CD14-positive monocyte (primary cell): ENCODE results near the gene TMEFF2. TPM values are rescaled to one million over a fixed set of nuclear protein-coding genes. Genes with fewer than 3 reads are reported as not detected.

ENCODE experiments used
- DNase-seq, 3 donors: peaks; one replicate each; pipeline ENCODE4 v3.0.0-alpha.2; 2011 to 2022
- H2AFZ ChIP-seq: 2 replicates; pipeline ENCODE4 v1.6.0; 2012; ENCODE audit warnings: mild to moderate bottlenecking, low read depth, low read length, inconsistent platforms; ENCODE audit not compliant: insufficient read depth, poor library complexity, severe bottlenecking
- H3K27ac ChIP-seq, 2 donors: 1 replicate in 1 of 2; 2 replicates in 1 of 2; pipeline ENCODE4 v1.5.1; 2012 to 2013; ENCODE audit warnings: low read length in 2 of 2, control low read depth in 1 of 2, inconsistent platforms in 1 of 2, low read depth in 1 of 2, mild to moderate bottlenecking in 1 of 2
- H3K27me3 ChIP-seq, 2 donors: one replicate each; pipeline versions ENCODE4 v1.6.0 to v1.6.1; 2011 to 2013; ENCODE audit warnings: low read length in 2 of 2; ENCODE audit not compliant: control insufficient read depth in 2 of 2, insufficient read depth in 2 of 2
- H3K36me3 ChIP-seq, 2 donors: replicated peaks in 1 of 2; 1 replicate in 1 of 2; 2 replicates in 1 of 2; pipeline versions ENCODE4 v1.5.1 to v1.6.1; 2012 to 2013; ENCODE audit warnings: low read length in 2 of 2, control low read depth in 1 of 2, inconsistent platforms in 1 of 2, mild to moderate bottlenecking in 1 of 2; ENCODE audit not compliant: insufficient read depth in 2 of 2, control insufficient read depth in 1 of 2
- H3K4me1 ChIP-seq, 2 donors: 1 replicate in 1 of 2; 2 replicates in 1 of 2; pipeline versions ENCODE4 v1.5.1 to v1.6.1; 2012 to 2013; ENCODE audit warnings: low read length in 2 of 2, control low read depth in 1 of 2, inconsistent platforms in 1 of 2, mild to moderate bottlenecking in 1 of 2, moderate library complexity in 1 of 2; ENCODE audit not compliant: insufficient read depth in 2 of 2, control insufficient read depth in 1 of 2
- H3K4me2 ChIP-seq: replicated peaks from 2 replicates; pipeline ENCODE3; 2012; ENCODE audit warnings: low read length, moderate library complexity, mild to moderate bottlenecking; ENCODE audit not compliant: poor library complexity, severe bottlenecking; ENCODE audit errors: extremely low read depth
- H3K4me3 ChIP-seq, 3 experiments: fragments of 200-600 bp in 1 of 3; sonication (generic) in 1 of 3; replicated peaks in 1 of 3; 1 replicate in 2 of 3; 2 replicates in 1 of 3; pipeline ENCODE4 v1.5.1; 2011 to 2013; ENCODE audit warnings: low read length in 3 of 3, mild to moderate bottlenecking in 3 of 3, control low read depth in 2 of 3, low read depth in 2 of 3, inconsistent platforms in 1 of 3, moderate library complexity in 1 of 3
- H3K79me2 ChIP-seq: 2 replicates; pipeline ENCODE4 v1.6.0; 2012; ENCODE audit warnings: mild to moderate bottlenecking, control low read depth, inconsistent platforms, low read length, moderate library complexity; ENCODE audit not compliant: insufficient read depth
- H3K9ac ChIP-seq: 2 replicates; pipeline ENCODE4 v1.6.0; 2017; ENCODE audit warnings: low read length, mild to moderate bottlenecking; ENCODE audit not compliant: insufficient read depth, poor library complexity, severe bottlenecking
- H3K9me3 ChIP-seq, 2 donors: replicated peaks in 1 of 2; 1 replicate in 1 of 2; 2 replicates in 1 of 2; pipeline versions ENCODE4 v1.5.1 to v1.6.1; 2012 to 2013; ENCODE audit warnings: low read length in 2 of 2, control low read depth in 1 of 2; ENCODE audit not compliant: control insufficient read depth in 1 of 2, insufficient read depth in 1 of 2
- H4K20me1 ChIP-seq: 2 replicates; pipeline ENCODE4 v1.6.0; 2012; ENCODE audit warnings: mild to moderate bottlenecking, low read length, control low read depth, moderate library complexity; ENCODE audit not compliant: insufficient read depth
- H3K27ac Mint-ChIP-seq, 7 donors: one replicate each; pipeline ENCODE4 v1.8.0; 2020; ENCODE audit warnings: mild to moderate bottlenecking in 7 of 7, mixed read lengths in 7 of 7, moderate library complexity in 6 of 7, inconsistent platforms in 2 of 7
- H3K27me3 Mint-ChIP-seq, 3 donors: one replicate each; pipeline ENCODE4 v1.8.0; 2021 to 2022; ENCODE audit warnings: low read depth in 3 of 3, mild to moderate bottlenecking in 3 of 3, mixed read lengths in 3 of 3, moderate library complexity in 3 of 3, inconsistent platforms in 1 of 3
- H3K36me3 Mint-ChIP-seq, 2 donors: one replicate each; pipeline ENCODE4 v1.8.0; 2020; ENCODE audit warnings: mixed read lengths in 2 of 2, inconsistent platforms in 1 of 2, mild to moderate bottlenecking in 1 of 2
- H3K4me1 Mint-ChIP-seq: one replicate; pipeline ENCODE4 v1.8.0; 2020; ENCODE audit warnings: mild to moderate bottlenecking, mixed read lengths
- H3K4me3 Mint-ChIP-seq, 2 donors: one replicate each; pipeline ENCODE4 v1.8.0; 2020; ENCODE audit warnings: mild to moderate bottlenecking in 2 of 2, mixed read lengths in 2 of 2, moderate library complexity in 1 of 2
- H3K9me3 Mint-ChIP-seq, 7 donors: one replicate each; pipeline ENCODE4 v1.8.0; 2020 to 2022; ENCODE audit warnings: mixed read lengths in 7 of 7, mild to moderate bottlenecking in 6 of 7, moderate library complexity in 6 of 7, inconsistent platforms in 2 of 7
- WGBS: methylation state at CpG from one replicate; pipeline ENCODE4 v1.1.5; 2013; ENCODE audit warnings: missing lambda C conversion rate; ENCODE audit not compliant: insufficient coverage; 5-methylcytosine and 5-hydroxymethylcytosine counted together
- intact Hi-C, 2 donors: fragments of 100-400 bp; cut with micrococcal nuclease; formaldehyde crosslinking; loops; one replicate each; pipeline versions ENCODE4 v1.15.0 to v1.15.1; 2023
- polyA plus RNA-seq, 3 donors: library from polyadenylated mRNA; depleted of rRNA in 1 of 3; unstranded in 2 of 3; stranded (reverse) in 1 of 3; fragments of 300-500 nt in 2 of 3; fragments of >200 nt in 1 of 3; fragmentation: Illumina TruSeq in 2 of 3; gene quantifications; 1 replicate in 2 of 3; 2 replicates in 1 of 3; pipeline ENCODE4 v1.2.3, GENCODE V29; 2012 to 2021
- TF ChIP-seq, protein P1 (sequence below): fragments of 200-600 bp; IDR thresholded peaks from one replicate; pipeline ENCODE4 v1.8.0; 2022; ENCODE audit warnings: antibody characterized with exemption, mild to moderate bottlenecking

Gene TMEFF2
- polyA plus RNA-seq, 3 donors, result not detected

DNA sequence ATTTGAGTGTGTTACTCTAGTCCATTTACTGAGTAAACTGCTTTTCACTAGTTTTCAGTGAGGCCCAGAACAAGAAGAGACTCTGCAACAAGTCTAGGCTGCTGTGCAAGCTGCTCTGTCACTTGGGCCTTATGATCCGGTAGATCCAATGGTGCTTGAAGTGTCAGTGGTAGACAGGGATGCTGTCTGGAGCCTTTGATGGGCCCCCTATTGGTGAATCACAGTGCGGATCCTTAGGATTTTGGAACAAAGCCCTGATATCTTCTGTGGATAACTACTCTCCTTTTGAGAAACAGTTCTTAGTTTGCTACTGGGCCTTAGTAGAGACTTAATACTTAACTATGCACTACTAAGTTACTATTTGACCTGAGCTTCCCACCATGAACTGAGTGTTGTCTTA, 150.2 kb downstream of the TMEFF2 start:
- Histone ChIP-seq H3K4me2 (no peak overlapping the region), H4K20me1 (no peaks in the 10 kb centered on the region), H3K9me3 (no peaks in the 10 kb centered on the region), H2AFZ (no peak overlapping the region), H3K4me1 (no peaks in the 10 kb centered on the region), H3K79me2 (no peaks in the 10 kb centered on the region), H3K9ac (no peak overlapping the region), H3K27ac (no peak overlapping the region), H3K27me3 (no peaks in the 10 kb centered on the region), H3K36me3 (no peaks in the 10 kb centered on the region), H3K4me3 (no peak overlapping the region)
- H3K4me3 Mint-ChIP-seq, result no peak overlapping the region
- no peaks in the 10 kb centered on the region for H3K27me3 Mint-ChIP-seq
- TF ChIP-seq, protein P1, sequence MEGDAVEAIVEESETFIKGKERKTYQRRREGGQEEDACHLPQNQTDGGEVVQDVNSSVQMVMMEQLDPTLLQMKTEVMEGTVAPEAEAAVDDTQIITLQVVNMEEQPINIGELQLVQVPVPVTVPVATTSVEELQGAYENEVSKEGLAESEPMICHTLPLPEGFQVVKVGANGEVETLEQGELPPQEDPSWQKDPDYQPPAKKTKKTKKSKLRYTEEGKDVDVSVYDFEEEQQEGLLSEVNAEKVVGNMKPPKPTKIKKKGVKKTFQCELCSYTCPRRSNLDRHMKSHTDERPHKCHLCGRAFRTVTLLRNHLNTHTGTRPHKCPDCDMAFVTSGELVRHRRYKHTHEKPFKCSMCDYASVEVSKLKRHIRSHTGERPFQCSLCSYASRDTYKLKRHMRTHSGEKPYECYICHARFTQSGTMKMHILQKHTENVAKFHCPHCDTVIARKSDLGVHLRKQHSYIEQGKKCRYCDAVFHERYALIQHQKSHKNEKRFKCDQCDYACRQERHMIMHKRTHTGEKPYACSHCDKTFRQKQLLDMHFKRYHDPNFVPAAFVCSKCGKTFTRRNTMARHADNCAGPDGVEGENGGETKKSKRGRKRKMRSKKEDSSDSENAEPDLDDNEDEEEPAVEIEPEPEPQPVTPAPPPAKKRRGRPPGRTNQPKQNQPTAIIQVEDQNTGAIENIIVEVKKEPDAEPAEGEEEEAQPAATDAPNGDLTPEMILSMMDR, result no peak
- H3K36me3 Mint-ChIP-seq, result no peaks in the 10 kb centered on the region
- intact Hi-C loops, result no loop called here
- peaks cover 0 to 5% (median 2%) of the 10 kb centered on the region in 7 donors for H3K9me3 Mint-ChIP-seq
- 93% methylated on average over 2 of the region's 2 CpGs for WGBS
- no peaks in the 10 kb centered on the region for H3K4me1 Mint-ChIP-seq
- no peak overlapping the region for H3K27ac Mint-ChIP-seq
- no peak for DNase-seq

DNA sequence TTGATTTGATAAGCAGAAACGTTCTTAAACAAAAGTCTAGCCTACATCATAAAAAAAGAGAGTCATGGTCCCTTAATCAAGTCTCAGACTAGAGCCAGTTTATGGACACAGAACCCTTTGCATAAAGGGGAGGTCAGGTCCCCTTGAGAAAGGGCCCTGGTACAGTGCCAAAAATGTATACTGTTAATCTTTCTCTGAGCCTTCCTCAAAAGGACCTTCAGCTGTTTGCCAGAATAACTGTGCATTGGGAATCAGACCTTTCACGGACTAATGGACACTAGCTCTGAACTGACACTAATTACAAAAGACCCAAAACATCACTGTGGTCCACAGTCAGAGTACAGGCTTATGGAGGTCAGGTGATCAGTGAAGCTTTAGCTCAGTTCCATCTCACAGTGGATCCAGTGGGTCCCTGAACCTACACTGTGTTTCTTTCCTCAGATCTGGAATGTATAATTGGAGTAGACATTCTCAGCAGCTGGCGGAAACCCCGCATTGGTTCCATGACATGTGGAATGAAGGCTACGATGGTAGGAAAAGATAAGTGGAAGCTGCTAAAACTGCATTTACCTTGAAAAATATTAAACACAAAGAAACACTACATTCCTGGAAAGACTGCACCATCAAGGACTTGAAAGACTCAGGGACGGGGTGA, 151.4 kb downstream of the TMEFF2 start:
- Histone ChIP-seq H3K27ac (no peak overlapping the region), H3K36me3 (no peaks in the 10 kb centered on the region), H3K9me3 (no peaks in the 10 kb centered on the region), H3K4me1 (no peaks in the 10 kb centered on the region), H3K4me2 (no peak overlapping the region), H4K20me1 (no peaks in the 10 kb centered on the region), H3K27me3 (no peaks in the 10 kb centered on the region), H3K79me2 (no peaks in the 10 kb centered on the region), H2AFZ (no peak overlapping the region), H3K4me3 (no peak overlapping the region), H3K9ac (no peak overlapping the region)
- Mint-ChIP-seq H3K27me3 (no peaks in the 10 kb centered on the region), H3K27ac (no peak overlapping the region), H3K9me3 (peaks cover 0 to 5% (median 2%) of the 10 kb centered on the region in 7 donors), H3K36me3 (no peaks in the 10 kb centered on the region), H3K4me1 (no peaks in the 10 kb centered on the region), H3K4me3 (no peak overlapping the region)
- TF ChIP-seq, protein P1, result no peak
- DNase-seq, result no peak
- WGBS, result no CpG with 5 or more reads among the region's 6 CpGs
- intact Hi-C loops, result no loop called here
